ENCODE data around the gene EPB41L2.
"Not testable (repeated sequence)": the region's sequence is repeated elsewhere in the genome, so short reads cannot be mapped to it uniquely, and the experiment has no call there.

Gene EPB41L2

GRCh38 chr6:130815200-130816071 lies 247.6 kb downstream of the EPB41L2 start:
- DNase-seq (ENCODE audit: low read depth in 2 of 2, low spot score in 1 of 2) = no peak

DNA sequence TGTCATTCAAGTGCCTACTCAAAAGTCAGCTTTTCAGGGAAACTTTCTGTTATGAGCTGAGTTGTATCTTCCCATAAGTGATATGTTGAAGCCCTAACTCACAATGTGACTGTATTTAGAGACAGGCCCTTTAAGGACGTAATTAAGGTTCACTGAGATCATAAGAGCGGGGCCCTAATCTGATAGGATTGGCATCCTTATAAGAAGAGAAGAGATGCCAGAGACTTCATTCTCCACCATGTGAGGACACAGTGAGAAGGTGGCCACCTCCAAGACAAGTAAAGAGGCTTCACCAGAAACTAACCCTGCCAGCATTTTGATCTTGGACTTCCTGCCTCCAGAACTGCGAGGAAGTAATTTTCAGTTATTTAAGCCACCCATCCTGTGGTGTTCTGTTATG lies 248.5 kb downstream of the EPB41L2 start:
- no peak for DNase-seq (ENCODE audit: low read depth in 2 of 2, low spot score in 1 of 2)

DNA sequence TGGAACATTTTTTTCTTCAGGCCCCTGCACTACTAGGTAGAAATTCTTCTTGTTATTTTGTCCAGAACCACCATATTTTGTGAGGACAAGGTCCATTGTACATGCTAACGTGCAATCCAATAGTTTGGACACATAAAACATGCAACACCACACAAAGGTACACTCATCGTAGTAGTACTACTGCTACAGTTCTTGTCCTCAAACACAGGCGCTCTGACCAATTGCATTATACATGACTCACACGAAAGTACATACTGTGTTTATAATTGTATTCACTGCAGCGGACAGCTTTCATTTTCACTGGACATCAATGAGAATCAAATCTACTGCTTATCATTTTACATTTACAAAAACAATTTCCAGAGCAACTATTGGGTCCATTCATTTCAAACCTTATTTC lies 251.1 kb downstream of the EPB41L2 start:
- no peak for DNase-seq (ENCODE audit: low read depth in 2 of 2, low spot score in 1 of 2)

DNA sequence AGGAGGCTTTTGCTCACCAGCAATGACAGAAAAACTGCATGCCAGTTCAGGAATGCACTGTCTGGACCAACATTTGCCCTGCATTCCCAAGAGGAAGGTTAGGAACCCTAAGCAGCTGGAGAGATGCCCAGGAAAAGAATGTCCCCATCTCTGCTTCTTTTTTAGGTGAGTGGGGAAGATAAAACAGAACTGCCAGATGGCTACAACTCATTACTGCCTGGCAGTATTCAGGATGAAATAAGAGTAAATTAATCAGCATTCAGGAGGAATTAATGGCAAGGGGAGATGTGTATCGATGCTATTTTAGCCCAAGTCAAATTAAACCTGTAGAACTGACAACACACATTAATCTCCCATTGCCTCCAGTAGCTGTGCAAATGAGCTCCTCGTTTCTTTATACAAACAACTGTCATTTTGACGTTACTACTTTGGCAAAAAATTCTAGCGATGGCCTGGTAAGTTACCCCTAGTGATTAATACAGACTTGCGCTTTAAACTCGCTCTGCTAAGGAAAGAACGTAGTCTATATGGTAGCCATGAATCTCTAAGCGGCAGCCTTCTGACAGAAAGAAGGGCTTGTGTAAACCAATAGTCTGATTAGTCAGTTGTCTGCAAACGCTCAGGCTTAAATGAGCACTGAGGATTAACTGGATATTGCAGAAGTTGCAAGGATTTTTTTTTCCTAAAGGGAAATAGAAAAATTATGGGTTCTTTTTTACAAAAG lies 252.6 kb downstream of the EPB41L2 start:
- DNase-seq (ENCODE audit: low read depth in 2 of 2, low spot score in 1 of 2) = no peak

- not testable (repeated sequence) for DNase-seq (ENCODE audit: low read depth in 2 of 2, low spot score in 1 of 2)
These were observed 261.7 kb downstream of the EPB41L2 start for GRCh38 chr6:130801368-130801767.

DNA sequence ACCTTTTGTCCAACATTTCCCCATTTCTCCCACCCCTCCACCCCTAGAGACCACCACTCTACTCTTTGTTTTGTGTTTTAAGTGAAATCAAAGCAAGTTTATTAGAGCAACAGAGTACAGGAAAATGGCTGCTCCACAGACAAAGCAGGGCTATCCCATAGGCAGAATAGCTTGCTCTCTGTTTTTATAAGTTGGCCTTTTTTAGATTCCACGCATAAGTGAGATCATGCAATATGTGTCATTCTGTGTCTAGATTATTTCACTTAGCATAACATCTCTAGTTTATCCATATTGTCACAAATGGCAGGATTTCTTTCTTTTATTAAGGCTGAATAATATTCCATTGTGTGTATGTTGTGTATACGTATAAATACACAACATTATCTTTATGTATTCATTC lies 266.0 kb downstream of the EPB41L2 start:
- no peak for DNase-seq (ENCODE audit: low read depth in 2 of 2, low spot score in 1 of 2)

- DNase-seq (ENCODE audit: low read depth in 2 of 2, low spot score in 1 of 2) = no peak
These were observed 266.6 kb downstream of the EPB41L2 start for GRCh38 chr6:130796313-130796905.

DNA sequence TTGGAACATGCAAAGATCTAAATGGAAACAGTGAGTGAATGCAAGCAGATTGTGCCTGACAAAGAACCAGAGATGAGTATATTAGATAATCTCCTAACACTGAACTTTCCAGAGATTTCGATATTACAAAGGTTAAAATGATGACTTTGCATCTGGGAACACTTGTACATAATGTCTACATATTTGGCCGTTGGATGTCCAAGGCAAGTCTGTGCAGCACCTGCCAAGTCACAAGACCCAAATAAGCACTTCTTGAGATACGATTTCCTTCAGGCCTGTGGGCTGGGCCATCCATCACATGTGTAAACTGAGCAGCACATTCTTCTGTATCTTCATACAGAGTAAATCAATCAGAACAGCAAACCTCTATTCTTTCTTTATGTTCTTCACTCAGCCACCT lies 268.3 kb downstream of the EPB41L2 start:
- no peak for DNase-seq (ENCODE audit: low read depth in 2 of 2, low spot score in 1 of 2)

DNA sequence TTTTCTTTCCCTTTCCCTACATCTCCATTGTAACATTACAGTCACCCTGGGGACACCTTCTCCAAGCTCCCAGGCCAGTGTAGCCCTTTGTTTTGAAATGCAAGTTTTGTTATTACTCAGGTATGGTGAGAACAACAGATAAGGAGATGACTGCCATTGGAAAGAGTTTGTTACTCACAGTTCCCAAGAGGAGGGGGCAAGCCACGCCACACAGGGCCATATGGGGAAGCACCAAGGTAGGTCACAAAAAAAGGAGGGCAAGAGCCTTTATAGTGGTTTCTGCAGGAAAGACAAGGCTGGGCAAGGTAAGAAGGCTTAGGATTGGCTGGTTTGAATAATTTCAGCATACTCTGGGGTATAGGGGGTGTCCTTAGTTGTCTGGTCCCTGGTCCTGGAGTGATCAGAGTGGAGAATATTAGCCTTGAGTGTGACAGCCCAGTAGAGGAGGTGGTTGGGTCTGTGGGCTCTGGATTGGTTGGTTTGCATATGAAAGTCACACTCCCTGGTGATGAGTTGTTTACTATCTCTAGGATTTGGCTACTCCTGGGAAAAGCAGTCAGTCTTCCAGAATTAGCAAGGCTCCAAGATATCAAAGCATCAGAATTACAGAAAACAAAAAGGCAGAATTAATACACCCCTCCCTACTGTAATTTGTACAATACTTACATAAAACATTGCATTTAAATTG lies 268.9 kb downstream of the EPB41L2 start:
- no peak for DNase-seq (ENCODE audit: low read depth in 2 of 2, low spot score in 1 of 2)
